ENCODE measurements around the gene CD38. TPM values are rescaled to one million over a fixed set of nuclear protein-coding genes. Genes with fewer than 3 reads are reported as not detected.

CD38 gene
- total RNA-seq, 1 donor from 2014 or later, result not detected

- H3K27me3 Mint-ChIP-seq, result peaks cover 8% of the 10 kb centered on the region
- no peaks in the 10 kb centered on the region for H3K36me3 Mint-ChIP-seq (ENCODE audit: insufficient read depth)
- no peak overlapping the region for H3K27ac Mint-ChIP-seq
- DNase-seq (ENCODE audit: low spot score, unreplicated experiment), result no peak
- H3K4me1 Mint-ChIP-seq (ENCODE audit: low read depth), result no peaks in the 10 kb centered on the region
- H3K4me3 Mint-ChIP-seq (ENCODE audit: low read depth), result no peak overlapping the region
- TF ChIP-seq CTCF (IDR thresholded peaks at IDR 0.05; ENCODE audit: unreplicated experiment), result no peak
- H3K9me3 Mint-ChIP-seq (ENCODE audit: low read depth), result no peaks in the 10 kb centered on the region
Observed at GRCh38 chr4:15893962-15894361, 115.8 kb downstream of the CD38 start.

GRCh38 chr4:15894393-15894792, 116.3 kb downstream of the CD38 start:
- H3K4me1 Mint-ChIP-seq (ENCODE audit: low read depth), result no peaks in the 10 kb centered on the region

GRCh38 chr4:15894921-15895916, 117.1 kb downstream of the CD38 start:
- no peak overlapping the region for H3K27ac Mint-ChIP-seq
- no peak for DNase-seq (ENCODE audit: low spot score, unreplicated experiment)
- peaks cover 11% of the 10 kb centered on the region for H3K27me3 Mint-ChIP-seq
- H3K4me3 Mint-ChIP-seq (ENCODE audit: low read depth), result no peak overlapping the region
- H3K4me1 Mint-ChIP-seq (ENCODE audit: low read depth), result no peaks in the 10 kb centered on the region
- no peaks in the 10 kb centered on the region for H3K36me3 Mint-ChIP-seq (ENCODE audit: insufficient read depth)
- H3K9me3 Mint-ChIP-seq (ENCODE audit: low read depth), result no peaks in the 10 kb centered on the region
- TF ChIP-seq CTCF (IDR thresholded peaks at IDR 0.05; ENCODE audit: unreplicated experiment), result no peak

More at GRCh38 chr4:15894393-15894792, 116.3 kb downstream of the CD38 start:
- Mint-ChIP-seq H3K36me3 (ENCODE audit: insufficient read depth) (no peaks in the 10 kb centered on the region), H3K27me3 (peaks cover 8% of the 10 kb centered on the region), H3K9me3 (ENCODE audit: low read depth) (no peaks in the 10 kb centered on the region), H3K27ac (no peak overlapping the region), H3K4me3 (ENCODE audit: low read depth) (no peak overlapping the region)
- DNase-seq (ENCODE audit: low spot score, unreplicated experiment), result no peak
- TF ChIP-seq CTCF (IDR thresholded peaks at IDR 0.05; ENCODE audit: unreplicated experiment), result no peak

- DNase-seq (ENCODE audit: low spot score, unreplicated experiment), result no peak
- Mint-ChIP-seq H3K9me3 (ENCODE audit: low read depth) (no peaks in the 10 kb centered on the region), H3K36me3 (ENCODE audit: insufficient read depth) (no peaks in the 10 kb centered on the region), H3K4me1 (ENCODE audit: low read depth) (no peaks in the 10 kb centered on the region), H3K27me3 (peaks cover 16% of the 10 kb centered on the region), H3K4me3 (ENCODE audit: low read depth) (no peak overlapping the region), H3K27ac (no peak overlapping the region)
- TF ChIP-seq CTCF (IDR thresholded peaks at IDR 0.05; ENCODE audit: unreplicated experiment), result no peak
Observed at GRCh38 chr4:15897577-15897976, 119.4 kb downstream of the CD38 start.

- no peaks in the 10 kb centered on the region for H3K36me3 Mint-ChIP-seq (ENCODE audit: insufficient read depth)
- H3K27me3 Mint-ChIP-seq, result peaks cover 16% of the 10 kb centered on the region
- H3K27ac Mint-ChIP-seq, result no peak overlapping the region
- H3K4me3 Mint-ChIP-seq (ENCODE audit: low read depth), result no peak overlapping the region
- no peaks in the 10 kb centered on the region for H3K9me3 Mint-ChIP-seq (ENCODE audit: low read depth)
- no peaks in the 10 kb centered on the region for H3K4me1 Mint-ChIP-seq (ENCODE audit: low read depth)
- no peak for DNase-seq (ENCODE audit: low spot score, unreplicated experiment)
- TF ChIP-seq CTCF (IDR thresholded peaks at IDR 0.05; ENCODE audit: unreplicated experiment), result no peak
Observed at GRCh38 chr4:15898902-15899301, 120.8 kb downstream of the CD38 start.

All from progenitor cell of endocrine pancreas (in vitro differentiated cells).